ENCODE results near the gene CPVL.
A peak's percentile ranks its signal among the peaks of the same experiment; 100 is the strongest.
"Not testable (repeated sequence)": the region's sequence is repeated elsewhere in the genome, so short reads cannot be mapped to it uniquely, and the experiment has no call there.

CPVL gene

DNA sequence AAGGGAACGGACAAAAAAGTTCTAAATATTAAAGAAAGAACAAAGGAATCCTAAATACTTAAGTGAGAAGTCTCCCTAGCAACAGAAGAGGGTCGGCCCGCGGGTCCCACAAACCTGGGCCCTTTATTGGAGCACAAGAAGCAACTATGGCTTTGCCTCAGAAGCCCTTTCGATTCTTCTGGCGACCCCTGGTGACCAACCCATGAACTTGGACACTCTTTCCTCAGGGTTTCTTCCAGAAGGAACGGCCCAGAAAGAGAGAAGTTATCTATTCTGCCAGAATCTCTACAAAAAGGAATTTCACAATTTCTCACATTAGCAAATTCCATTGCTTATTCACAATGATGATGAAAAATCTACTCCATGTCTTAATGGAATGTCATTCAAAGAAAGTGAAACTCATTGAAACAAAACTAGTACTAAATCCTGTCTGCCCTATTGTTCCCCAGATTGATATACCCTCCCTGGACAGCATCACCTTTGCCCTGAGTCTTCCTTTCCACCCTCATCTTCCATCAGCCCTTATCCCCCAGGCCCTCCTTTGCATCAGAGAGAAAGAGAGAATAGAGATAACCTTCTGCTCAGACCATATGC is 43.7 kb downstream of the CPVL start:
- DNase-seq (ENCODE audit: insufficient read length) (no peak), FAIRE-seq (no peak)
- TF ChIP-seq POLR2A (IDR thresholded peaks at IDR 0.05; ENCODE audit: low read depth, low read length) (no peak), POLR2AphosphoS5 (IDR thresholded peaks at IDR 0.05; ENCODE audit: low read depth, low read length) (no peak), TAF1 (IDR thresholded peaks at IDR 0.05; ENCODE audit: borderline replicate concordance, low read depth, low read length) (no peak)

DNA sequence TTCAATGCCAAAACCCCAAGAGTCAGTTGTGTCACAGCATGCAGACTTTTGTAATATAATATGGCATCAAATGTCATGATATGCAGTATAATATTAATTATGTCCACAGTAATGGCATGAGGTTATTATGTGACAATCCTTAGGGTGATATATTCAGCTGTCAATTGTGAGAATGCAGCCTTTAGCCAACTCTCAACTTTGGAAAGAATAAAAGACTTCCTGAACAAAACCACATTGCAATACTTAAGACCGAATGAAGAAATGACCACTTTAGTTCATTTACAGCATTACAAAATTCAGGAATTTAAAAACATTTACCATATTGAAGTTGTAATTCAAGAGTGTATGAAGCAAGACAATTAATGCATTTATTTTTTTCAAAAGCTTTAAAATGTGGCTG is 45.4 kb downstream of the CPVL start:
- FAIRE-seq = no peak
- no peak for TF ChIP-seq TAF1 (IDR thresholded peaks at IDR 0.05; ENCODE audit: borderline replicate concordance, low read depth, low read length)
- no peak for TF ChIP-seq POLR2A (IDR thresholded peaks at IDR 0.05; ENCODE audit: low read depth, low read length)
- TF ChIP-seq POLR2AphosphoS5 (IDR thresholded peaks at IDR 0.05; ENCODE audit: low read depth, low read length) = no peak
- DNase-seq (ENCODE audit: insufficient read length) = no peak

DNA sequence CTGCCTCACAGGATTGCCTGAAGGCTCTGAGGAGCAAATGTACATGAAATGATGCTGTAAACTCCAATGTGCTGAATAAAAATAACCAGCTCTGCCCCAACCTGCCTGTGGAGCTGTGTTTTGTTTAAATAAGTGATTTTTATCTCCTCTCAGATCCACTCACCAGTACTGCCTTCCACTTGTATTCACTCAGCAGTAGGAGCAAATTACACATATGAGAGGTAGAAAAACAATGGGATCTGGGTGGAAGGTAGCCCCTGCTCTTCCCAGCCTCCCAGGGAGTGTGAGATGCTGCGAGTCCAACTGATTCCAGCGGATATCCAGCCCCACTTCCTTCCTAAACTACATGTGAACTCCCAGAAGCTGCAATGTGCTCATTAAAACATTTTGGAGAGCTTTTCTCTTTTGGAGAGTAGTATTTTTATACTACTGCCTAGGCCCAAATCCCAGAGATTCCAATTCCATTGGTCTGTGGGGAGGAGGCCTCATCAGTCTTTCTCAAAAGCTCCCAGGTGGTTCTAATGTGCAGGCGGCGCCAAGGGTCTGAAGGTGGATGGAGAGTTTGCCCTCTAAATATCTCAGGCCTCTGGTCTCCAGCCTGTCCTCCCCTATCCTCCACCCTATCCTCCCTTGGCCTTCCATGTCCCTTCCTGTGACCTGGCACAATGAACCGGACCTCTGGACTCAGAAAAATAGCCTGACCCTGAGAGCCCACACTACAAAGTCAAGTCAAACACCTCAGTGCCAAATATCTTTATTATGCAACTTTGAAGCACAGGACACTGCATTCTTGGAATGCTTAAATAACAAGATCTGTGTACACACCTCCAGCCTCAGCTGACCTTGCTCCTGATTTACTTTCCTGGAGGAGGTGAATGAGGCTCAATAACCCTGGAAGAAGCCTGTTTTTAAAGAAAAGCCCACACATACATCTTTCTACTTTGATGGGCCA is 46.2 kb downstream of the CPVL start:
- no peak for DNase-seq (ENCODE audit: insufficient read length)
- no peak for FAIRE-seq
- TF ChIP-seq POLR2AphosphoS5 (IDR thresholded peaks at IDR 0.05; ENCODE audit: low read depth, low read length) = no peak
- no peak for TF ChIP-seq TAF1 (IDR thresholded peaks at IDR 0.05; ENCODE audit: borderline replicate concordance, low read depth, low read length)
- no peak for TF ChIP-seq POLR2A (IDR thresholded peaks at IDR 0.05; ENCODE audit: low read depth, low read length)

DNA sequence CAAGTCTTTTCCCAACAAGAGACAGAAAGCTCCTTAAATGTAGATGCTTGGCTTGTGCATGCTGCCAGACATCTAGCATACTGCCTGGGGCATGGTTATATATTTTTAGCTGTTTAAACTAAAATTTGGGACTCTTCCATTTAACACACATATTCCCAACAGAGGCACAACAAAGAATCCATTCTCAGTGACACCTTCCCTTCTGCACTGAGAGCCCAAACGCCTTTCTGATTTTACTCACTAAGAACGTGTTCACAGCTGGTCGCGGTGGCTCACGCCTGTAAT is 49.9 kb downstream of the CPVL start:
- FAIRE-seq = no peak

DNA sequence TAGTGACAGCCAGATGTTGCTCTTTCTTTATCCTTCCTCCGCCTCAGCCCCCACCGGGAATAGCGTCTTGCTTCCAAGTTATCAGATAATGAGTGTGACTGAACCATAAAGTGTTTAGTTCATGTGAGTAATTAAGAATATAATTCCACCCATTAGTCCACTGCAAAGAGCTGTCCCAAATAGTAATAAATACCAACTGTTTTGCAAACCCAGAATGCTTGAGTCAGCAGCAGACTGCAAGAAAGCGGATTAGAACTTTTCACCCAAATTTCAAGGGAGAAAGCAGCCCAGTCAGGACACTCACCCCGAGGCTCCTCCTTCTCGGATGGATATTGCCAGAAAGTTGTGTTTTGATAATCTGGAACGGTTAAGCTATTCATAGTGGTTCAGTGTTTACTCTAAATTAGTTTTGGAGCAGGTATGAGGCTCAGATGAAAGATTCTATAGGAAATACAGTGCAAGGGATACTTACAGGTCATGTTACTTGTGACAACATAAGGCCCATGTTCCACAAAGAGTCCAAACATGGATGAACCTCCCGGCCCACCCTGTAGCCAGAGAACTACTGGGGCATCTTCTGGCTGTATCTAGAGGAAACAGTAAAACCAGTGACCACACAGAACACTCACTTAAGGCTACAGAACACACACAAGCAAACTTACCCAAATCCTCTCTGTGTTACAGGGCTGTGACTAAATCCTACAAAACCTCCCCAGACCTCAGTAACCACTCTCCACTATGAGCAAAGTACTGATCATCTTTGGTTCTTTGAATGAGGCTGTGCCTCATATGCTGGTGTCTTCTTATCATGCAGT is 50.5 kb downstream of the CPVL start:
- TF ChIP-seq POLR2A (IDR thresholded peaks at IDR 0.05; ENCODE audit: low read depth, low read length) (no peak), POLR2AphosphoS5 (IDR thresholded peaks at IDR 0.05; ENCODE audit: low read depth, low read length) (no peak), TAF1 (IDR thresholded peaks at IDR 0.05; ENCODE audit: borderline replicate concordance, low read depth, low read length) (no peak)
- no peak for DNase-seq (ENCODE audit: insufficient read length)
- FAIRE-seq = no peak

More for the DNA sequence above, 49.9 kb downstream of the CPVL start:
- DNase-seq (ENCODE audit: insufficient read length) = no peak
- no peak for TF ChIP-seq TAF1 (IDR thresholded peaks at IDR 0.05; ENCODE audit: borderline replicate concordance, low read depth, low read length)

DNA sequence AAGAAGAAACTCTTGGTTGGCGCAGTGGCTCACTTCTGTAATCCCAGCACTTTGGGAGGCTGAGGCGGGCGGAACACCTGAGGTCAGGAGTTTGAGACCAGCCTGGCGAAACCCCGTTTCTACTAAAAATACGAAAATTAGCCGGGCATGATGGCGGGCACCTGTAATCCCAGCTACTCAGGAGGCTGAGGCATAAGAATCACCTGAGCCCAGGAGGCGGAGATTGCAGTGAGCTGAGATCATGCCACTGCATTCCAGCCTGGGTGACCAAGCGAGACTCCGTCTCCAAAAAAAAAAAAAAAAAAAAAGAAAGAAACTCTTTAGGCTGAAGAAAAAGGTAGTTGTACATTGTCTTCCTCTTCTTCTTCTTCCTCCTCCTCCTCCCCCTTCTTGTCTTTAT is 53.2 kb downstream of the CPVL start:
- FAIRE-seq; DNase-seq (ENCODE audit: insufficient read length): not testable (repeated sequence)

DNA sequence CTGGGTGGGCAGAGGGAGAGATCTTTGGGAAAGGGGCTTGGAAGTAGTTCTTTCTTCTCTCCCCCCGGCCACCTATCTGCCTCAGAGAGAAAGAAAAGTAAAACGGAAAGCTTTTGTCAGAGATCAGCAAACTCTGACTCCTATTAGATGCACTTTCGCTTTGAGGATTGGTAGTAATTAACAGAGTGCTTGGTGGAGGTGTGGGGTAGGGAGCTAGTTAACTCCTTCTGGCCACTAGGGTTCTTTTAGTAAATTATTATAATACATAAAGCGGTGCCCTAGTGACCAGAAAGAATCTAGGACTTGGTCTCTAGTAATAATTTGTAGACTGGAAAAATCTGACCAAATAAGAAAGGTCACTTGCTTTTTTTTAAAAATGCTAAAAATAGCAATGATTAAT is 54.6 kb downstream of the CPVL start:
- no peak for TF ChIP-seq POLR2AphosphoS5 (IDR thresholded peaks at IDR 0.05; ENCODE audit: low read depth, low read length)
- TF ChIP-seq POLR2A (IDR thresholded peaks at IDR 0.05; ENCODE audit: low read depth, low read length) = no peak
- TF ChIP-seq TAF1 (IDR thresholded peaks at IDR 0.05; ENCODE audit: borderline replicate concordance, low read depth, low read length) = no peak
- DNase-seq (ENCODE audit: insufficient read length) (peak; percentile 36), FAIRE-seq (no peak)

DNA sequence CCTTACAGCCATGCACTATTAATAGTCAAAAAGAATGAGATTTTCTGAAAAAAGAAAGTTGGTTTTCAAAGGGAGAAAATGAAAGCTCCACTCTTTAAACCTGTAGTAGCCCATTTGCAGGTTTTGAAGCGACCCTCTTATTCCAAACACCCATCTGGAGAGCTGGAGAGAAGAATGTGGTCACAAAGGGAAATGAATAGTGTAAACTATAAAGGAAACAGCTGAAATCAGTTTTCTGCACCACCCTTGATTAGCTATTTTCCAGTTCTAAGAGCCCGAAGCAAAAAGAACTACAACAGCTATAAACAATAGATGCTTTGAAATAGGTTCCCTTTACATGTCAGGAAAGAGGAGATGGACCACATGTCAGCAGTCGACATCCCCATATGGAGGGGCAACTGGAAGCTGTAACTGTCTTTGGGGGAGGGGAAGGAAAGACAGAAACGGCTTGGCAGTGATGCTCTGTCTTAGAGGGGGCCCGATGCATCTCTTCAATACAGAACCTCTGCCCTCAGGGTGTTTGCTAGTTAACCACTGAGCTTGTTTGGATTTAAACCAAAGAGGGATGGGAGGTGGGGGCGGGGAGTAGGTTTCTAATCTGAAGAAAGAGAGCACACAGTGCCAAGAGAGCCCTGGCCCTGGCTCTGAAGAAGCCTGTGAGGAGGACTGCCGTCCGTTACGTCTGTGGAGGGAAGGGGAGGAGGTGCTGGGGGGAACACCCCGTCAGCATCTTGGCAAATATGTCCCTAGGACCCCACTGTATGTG is 55.3 kb downstream of the CPVL start:
- no peak for TF ChIP-seq TAF1 (IDR thresholded peaks at IDR 0.05; ENCODE audit: borderline replicate concordance, low read depth, low read length)
- TF ChIP-seq POLR2A (IDR thresholded peaks at IDR 0.05; ENCODE audit: low read depth, low read length) = no peak
- no peak for TF ChIP-seq POLR2AphosphoS5 (IDR thresholded peaks at IDR 0.05; ENCODE audit: low read depth, low read length)
- FAIRE-seq (no peak), DNase-seq (ENCODE audit: insufficient read length) (no peak)

DNA sequence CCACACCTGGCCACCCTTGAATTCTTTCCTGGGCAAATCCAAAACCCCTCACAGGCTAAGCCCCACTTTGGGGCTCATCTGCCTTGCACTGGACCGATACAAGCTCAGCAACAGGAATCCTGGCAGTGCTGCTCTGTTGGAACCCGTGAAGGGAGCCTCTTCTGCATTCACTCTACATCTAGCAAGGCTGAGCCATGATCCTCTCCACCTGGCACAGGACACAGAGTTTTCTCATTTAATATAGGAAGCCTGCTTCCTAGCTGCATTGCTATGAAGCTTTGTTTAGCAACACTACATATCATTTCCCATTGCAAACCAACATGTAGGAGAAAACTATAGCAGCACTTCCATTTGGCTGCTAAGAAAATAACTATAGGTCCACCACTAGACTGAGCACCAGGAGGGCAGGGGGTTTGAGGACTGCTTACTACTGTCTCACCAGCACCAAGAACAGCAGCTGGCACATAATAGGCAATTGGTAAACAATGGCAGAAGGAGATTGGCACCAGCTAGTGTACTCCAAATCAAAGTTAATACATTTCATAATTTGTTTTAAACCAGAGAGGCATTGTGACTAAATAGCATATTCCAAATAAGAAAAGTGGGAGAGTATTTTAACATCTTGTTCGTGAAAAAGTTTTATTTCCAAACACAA is 56.1 kb downstream of the CPVL start:
- no peak for TF ChIP-seq TAF1 (IDR thresholded peaks at IDR 0.05; ENCODE audit: borderline replicate concordance, low read depth, low read length)
- TF ChIP-seq POLR2AphosphoS5 (IDR thresholded peaks at IDR 0.05; ENCODE audit: low read depth, low read length) = no peak
- no peak for TF ChIP-seq POLR2A (IDR thresholded peaks at IDR 0.05; ENCODE audit: low read depth, low read length)
- FAIRE-seq = no peak
- DNase-seq (ENCODE audit: insufficient read length) = no peak

DNA sequence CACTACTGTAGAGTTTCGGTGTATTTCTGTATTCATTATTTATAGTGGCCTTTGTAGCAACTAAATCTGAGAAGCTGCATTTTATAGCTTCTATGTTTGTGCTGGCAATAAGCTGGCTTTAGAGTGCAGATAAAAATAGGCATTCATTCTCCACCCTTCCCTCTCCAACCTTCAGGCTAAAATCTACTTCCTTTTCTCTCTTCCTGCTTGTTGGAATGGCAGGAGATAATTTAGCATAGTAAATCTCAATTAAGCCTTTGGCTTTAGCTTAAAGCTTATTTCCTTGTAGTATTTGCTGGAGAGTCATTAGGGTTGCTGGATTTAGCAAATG is 58.5 kb downstream of the CPVL start:
- DNase-seq (ENCODE audit: insufficient read length) = no peak
- TF ChIP-seq TAF1 (IDR thresholded peaks at IDR 0.05; ENCODE audit: borderline replicate concordance, low read depth, low read length) (no peak), POLR2AphosphoS5 (IDR thresholded peaks at IDR 0.05; ENCODE audit: low read depth, low read length) (no peak), POLR2A (IDR thresholded peaks at IDR 0.05; ENCODE audit: low read depth, low read length) (no peak)
- FAIRE-seq = no peak

DNA sequence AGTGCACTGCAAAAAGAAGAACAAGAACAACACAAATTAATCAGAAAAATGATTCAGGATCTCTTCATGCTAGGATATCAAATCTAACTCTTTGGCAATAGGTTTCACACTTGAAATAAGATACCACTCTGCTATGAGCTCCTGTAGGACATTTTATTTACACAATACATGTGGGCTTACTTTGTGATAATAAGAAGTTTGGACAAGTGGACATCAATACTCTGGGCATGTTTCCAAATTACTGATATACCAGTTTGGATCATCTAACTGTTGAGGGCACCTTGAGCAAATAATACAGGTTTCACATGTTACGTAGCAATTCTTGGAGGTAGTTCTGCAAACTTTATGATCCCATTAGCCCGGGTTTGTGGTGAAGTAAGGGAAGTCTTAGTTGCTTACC is 59.8 kb downstream of the CPVL start:
- TF ChIP-seq POLR2AphosphoS5 (IDR thresholded peaks at IDR 0.05; ENCODE audit: low read depth, low read length) (no peak), TAF1 (IDR thresholded peaks at IDR 0.05; ENCODE audit: borderline replicate concordance, low read depth, low read length) (no peak), POLR2A (IDR thresholded peaks at IDR 0.05; ENCODE audit: low read depth, low read length) (no peak)
- FAIRE-seq (no peak), DNase-seq (ENCODE audit: insufficient read length) (no peak)

Measured in GM12892 (cell line).